Measurements from ENCODE around the gene PALS2. TPM values are rescaled to one million over a fixed set of nuclear protein-coding genes. Genes with fewer than 3 reads are reported as not detected.

The PALS2 gene
- total and polyA plus RNA-seq, 2 donors (not counting 3 experiments of a cell fraction or from before 2014, with no cell fraction given) = 4.3 to 23.6 TPM

DNA sequence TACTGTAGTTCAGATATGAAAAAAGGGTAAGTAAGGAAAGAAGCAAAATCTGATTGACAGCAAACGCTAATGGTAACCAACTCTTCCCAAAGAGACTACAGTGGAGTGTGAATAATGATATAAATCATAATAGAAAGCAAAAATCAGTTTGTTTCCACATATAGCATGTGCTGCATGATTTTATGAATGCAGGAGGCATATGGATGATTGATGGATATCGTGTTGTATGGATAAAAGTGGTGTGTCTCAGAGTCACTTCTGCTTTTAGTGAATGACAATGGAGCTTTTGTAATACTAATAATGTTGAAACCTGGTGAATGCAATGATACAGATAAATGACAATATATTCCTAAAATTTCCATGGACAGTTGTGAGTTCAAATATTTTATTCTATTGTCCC lies 36.6 kb upstream of the PALS2 start:
- no peaks in the 10 kb centered on the region for H3K9me1 ChIP-seq (replicated peaks; ENCODE audit: control insufficient read depth, extremely low read depth, insufficient read depth, low read length)
- no peaks in the 10 kb centered on the region for H3K79me2 ChIP-seq (ENCODE audit: control insufficient read depth, insufficient read depth, low read length)
- FAIRE-seq (no peak), DNase-seq (ENCODE audit: low read depth, low spot score) (no peak)
- dilution Hi-C loops (cut with MboI; ENCODE audit: extremely low pct_ligation_motif_present, low sequenced_read_pairs) = no loop called here
- no peak overlapping the region for H3K27ac ChIP-seq (ENCODE audit: insufficient read depth, low read depth, low read length)
- H3K27me3 ChIP-seq (ENCODE audit: control insufficient read depth in 2 of 2, insufficient read depth in 2 of 2, low read length in 2 of 2) = peaks cover 2 to 3% of the 10 kb centered on the region in 2 experiments
- no peak overlapping the region for H2AFZ ChIP-seq (ENCODE audit: low read depth, low read length)
- no peaks in the 10 kb centered on the region for H3K36me3 ChIP-seq (ENCODE audit: control insufficient read depth in 2 of 2, extremely low read depth in 1 of 2, insufficient read depth in 2 of 2, low read length in 2 of 2)
- no peaks in the 10 kb centered on the region for H4K20me1 ChIP-seq (replicated peaks; ENCODE audit: control insufficient read depth, extremely low read depth, insufficient read depth, low read length)
- H3K9me3 ChIP-seq (replicated peaks; ENCODE audit: control insufficient read depth, insufficient read depth, low read length) = no peaks in the 10 kb centered on the region
- H3K4me3 ChIP-seq (replicated peaks in 1 of 3; ENCODE audit: insufficient read depth in 1 of 3, low read depth in 1 of 3, low read length in 3 of 3) = no peak overlapping the region
- BruUV-seq (replicated peaks) = no TSS peak
- POLR2A ChIA-PET = no interaction called here
- H3K4me1 ChIP-seq (ENCODE audit: control insufficient read depth, extremely low read depth, insufficient read depth, low read length) = no peaks in the 10 kb centered on the region
- CTCF ChIA-PET = no interaction called here
- TF ChIP-seq GATA2 (IDR thresholded peaks at IDR 0.05; ENCODE audit: insufficient read depth, insufficient read length, low read depth, low read length) (no peak), MYC (IDR thresholded peaks at IDR 0.05; ENCODE audit: low read depth, low read length) (no peak), JUN (IDR thresholded peaks at IDR 0.05; ENCODE audit: borderline replicate concordance, insufficient read depth, insufficient read length, low read depth) (no peak), POLR2AphosphoS5 (IDR thresholded peaks at IDR 0.05; ENCODE audit: insufficient read depth, low read depth, low read length) (no peak), EZH2 (IDR thresholded peaks at IDR 0.05; ENCODE audit: borderline replicate concordance, low read depth, low read length, severe bottlenecking) (no peak), FOS (IDR thresholded peaks at IDR 0.05; ENCODE audit: borderline replicate concordance, insufficient read depth, low read length) (no peak), POLR2A (IDR thresholded peaks at IDR 0.05; ENCODE audit: low read depth, low read length) (no peak)
- TF ChIP-seq, protein P1, sequence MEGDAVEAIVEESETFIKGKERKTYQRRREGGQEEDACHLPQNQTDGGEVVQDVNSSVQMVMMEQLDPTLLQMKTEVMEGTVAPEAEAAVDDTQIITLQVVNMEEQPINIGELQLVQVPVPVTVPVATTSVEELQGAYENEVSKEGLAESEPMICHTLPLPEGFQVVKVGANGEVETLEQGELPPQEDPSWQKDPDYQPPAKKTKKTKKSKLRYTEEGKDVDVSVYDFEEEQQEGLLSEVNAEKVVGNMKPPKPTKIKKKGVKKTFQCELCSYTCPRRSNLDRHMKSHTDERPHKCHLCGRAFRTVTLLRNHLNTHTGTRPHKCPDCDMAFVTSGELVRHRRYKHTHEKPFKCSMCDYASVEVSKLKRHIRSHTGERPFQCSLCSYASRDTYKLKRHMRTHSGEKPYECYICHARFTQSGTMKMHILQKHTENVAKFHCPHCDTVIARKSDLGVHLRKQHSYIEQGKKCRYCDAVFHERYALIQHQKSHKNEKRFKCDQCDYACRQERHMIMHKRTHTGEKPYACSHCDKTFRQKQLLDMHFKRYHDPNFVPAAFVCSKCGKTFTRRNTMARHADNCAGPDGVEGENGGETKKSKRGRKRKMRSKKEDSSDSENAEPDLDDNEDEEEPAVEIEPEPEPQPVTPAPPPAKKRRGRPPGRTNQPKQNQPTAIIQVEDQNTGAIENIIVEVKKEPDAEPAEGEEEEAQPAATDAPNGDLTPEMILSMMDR (IDR thresholded peaks at IDR 0.05; ENCODE audit: extremely low read depth in 1 of 2, insufficient read depth in 1 of 2, low read depth in 1 of 2, low read length in 2 of 2) = no peak
- TF ChIP-seq, protein P2, sequence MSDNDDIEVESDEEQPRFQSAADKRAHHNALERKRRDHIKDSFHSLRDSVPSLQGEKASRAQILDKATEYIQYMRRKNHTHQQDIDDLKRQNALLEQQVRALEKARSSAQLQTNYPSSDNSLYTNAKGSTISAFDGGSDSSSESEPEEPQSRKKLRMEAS (IDR thresholded peaks at IDR 0.05; ENCODE audit: insufficient read depth, insufficient read length) = no peak
- intact Hi-C loops (cut with micrococcal nuclease) = no loop called here
- no peak overlapping the region for H3K9ac ChIP-seq (replicated peaks; ENCODE audit: extremely low read depth, insufficient read depth, low read length)
- H3K4me2 ChIP-seq (ENCODE audit: insufficient read depth, low read length) = no peak overlapping the region
